Activated naive CD4-positive, alpha-beta T cell treated with anti-CD3 and anti-CD28 coated beads, Interleukin-2, amount 10 ng/mL, durations not matched to agents 7 days and 5 days (primary cell): ENCODE measurements around the gene SACS.

ENCODE experiments used
- CTCF ChIA-PET: fragments of 350-600 bp; sonication (Branson Sonifier 250); formaldehyde crosslinking; loops from one replicate; lab custom pipeline; 2021; ENCODE audit warnings: antibody characterized with exemption; lab: Charles Lee
- DNase-seq: peaks from one replicate; pipeline ENCODE4 v3.0.0-alpha.2; 2020
- H3K27ac Mint-ChIP-seq: one replicate; pipeline ENCODE4 v1.8.0; 2021; ENCODE audit warnings: mild to moderate bottlenecking, moderate library complexity, mixed read lengths
- H3K27me3 Mint-ChIP-seq: one replicate; pipeline ENCODE4 v1.8.0; 2021; ENCODE audit warnings: mild to moderate bottlenecking, mixed read lengths
- H3K36me3 Mint-ChIP-seq: one replicate; pipeline ENCODE4 v1.8.0; 2021; ENCODE audit warnings: mixed read lengths
- H3K4me1 Mint-ChIP-seq: one replicate; pipeline ENCODE4 v1.8.0; 2021; ENCODE audit warnings: mixed read lengths
- H3K4me3 Mint-ChIP-seq: one replicate; pipeline ENCODE4 v1.8.0; 2021; ENCODE audit warnings: mild to moderate bottlenecking, moderate library complexity, mixed read lengths
- H3K9me3 Mint-ChIP-seq: one replicate; pipeline ENCODE4 v1.8.0; 2021; ENCODE audit warnings: mixed read lengths

SACS gene

GRCh38 chr13:23292586-23292985 is 140.9 kb downstream of the SACS start:
- no peak overlapping the region for H3K27ac Mint-ChIP-seq
- no peaks in the 10 kb centered on the region for H3K36me3 Mint-ChIP-seq
- CTCF ChIA-PET = no interaction called here
- no peak for DNase-seq
- H3K4me1 Mint-ChIP-seq = no peaks in the 10 kb centered on the region
- H3K4me3 Mint-ChIP-seq = no peak overlapping the region
- no peaks in the 10 kb centered on the region for H3K9me3 Mint-ChIP-seq
- H3K27me3 Mint-ChIP-seq = peaks cover 4% of the 10 kb centered on the region

DNA sequence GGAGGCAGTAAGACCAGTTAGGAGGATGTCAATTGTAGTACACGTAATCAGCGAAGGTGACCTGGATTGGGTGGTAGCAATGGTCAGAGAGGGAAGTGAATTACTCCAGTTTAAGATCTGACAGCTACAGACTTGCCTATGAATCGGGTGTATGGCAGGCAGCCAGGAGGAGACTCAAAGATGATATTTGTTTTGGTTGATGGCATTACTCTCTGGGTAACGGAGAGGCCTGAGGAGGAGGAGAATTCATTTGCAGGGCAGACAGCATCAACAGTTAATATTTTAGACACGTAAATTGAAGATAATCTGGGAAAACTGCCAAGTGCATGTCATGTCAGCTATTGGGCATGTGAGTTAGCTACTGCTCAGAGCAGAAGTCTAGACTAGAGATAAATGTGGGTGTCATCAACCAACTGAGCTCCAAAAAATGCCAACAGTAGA is 143.6 kb downstream of the SACS start:
- CTCF ChIA-PET = no interaction called here
- Mint-ChIP-seq H3K9me3 (no peaks in the 10 kb centered on the region), H3K27me3 (peaks cover 9% of the 10 kb centered on the region), H3K4me1 (no peaks in the 10 kb centered on the region), H3K4me3 (no peak overlapping the region), H3K27ac (no peak overlapping the region), H3K36me3 (no peaks in the 10 kb centered on the region)
- DNase-seq = no peak

DNA sequence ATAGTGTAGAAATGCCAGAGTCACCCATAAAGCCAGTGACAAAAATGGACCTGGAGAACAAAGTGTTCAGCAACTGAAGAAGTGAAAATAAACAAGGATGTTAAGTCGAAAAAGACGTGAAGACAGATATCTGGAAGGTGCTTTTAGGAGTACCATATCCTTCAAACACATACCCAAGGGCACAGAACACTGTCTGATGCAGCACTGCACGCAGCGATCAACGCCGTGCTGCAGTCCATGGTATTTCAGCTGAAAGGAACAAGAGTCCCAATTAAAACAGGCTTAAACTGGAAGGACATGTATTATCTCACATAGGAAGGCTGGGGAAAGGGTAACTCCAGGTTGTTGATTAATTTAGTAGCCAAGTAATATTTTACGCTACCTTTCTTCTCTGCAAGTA is 144.5 kb downstream of the SACS start:
- Mint-ChIP-seq H3K36me3 (no peaks in the 10 kb centered on the region), H3K4me1 (no peaks in the 10 kb centered on the region), H3K27me3 (peaks cover 8% of the 10 kb centered on the region), H3K27ac (no peak overlapping the region), H3K4me3 (no peak overlapping the region), H3K9me3 (no peaks in the 10 kb centered on the region)
- CTCF ChIA-PET = no interaction called here
- DNase-seq = no peak

GRCh38 chr13:23288564-23288963 is 144.9 kb downstream of the SACS start:
- Mint-ChIP-seq H3K9me3 (no peaks in the 10 kb centered on the region), H3K27me3 (peaks cover 6% of the 10 kb centered on the region), H3K27ac (no peak overlapping the region), H3K36me3 (no peaks in the 10 kb centered on the region), H3K4me1 (no peaks in the 10 kb centered on the region), H3K4me3 (no peak overlapping the region)
- CTCF ChIA-PET = no interaction called here
- DNase-seq = no peak

- no peaks in the 10 kb centered on the region for H3K9me3 Mint-ChIP-seq
- no peak for DNase-seq
- CTCF ChIA-PET = no interaction called here
- no peaks in the 10 kb centered on the region for H3K4me1 Mint-ChIP-seq
- H3K4me3 Mint-ChIP-seq = no peak overlapping the region
- H3K27me3 Mint-ChIP-seq = no peaks in the 10 kb centered on the region
- no peaks in the 10 kb centered on the region for H3K36me3 Mint-ChIP-seq
- no peak overlapping the region for H3K27ac Mint-ChIP-seq
Observed at GRCh38 chr13:23279321-23279720, 154.2 kb downstream of the SACS start.
